RWPE1 (cell line): ENCODE data around the gene APOE.
A peak's percentile ranks its signal among the peaks of the same experiment; 100 is the strongest.
"Not testable (repeated sequence)": the region's sequence is repeated elsewhere in the genome, so short reads cannot be mapped to it uniquely, and the experiment has no call there.

Experiments used
- CTCF ChIA-PET: fragments of 350-600 bp; sonication (Branson Sonifier 250); formaldehyde crosslinking; extraction: SDS; loops from one replicate; lab custom pipeline; 2021; lab: Yijun Ruan, JAX
- POLR2A ChIA-PET: fragments of 400-600 bp; formaldehyde crosslinking; extraction: SDS; loops from one replicate; lab custom pipeline; 2020; ENCODE audit warnings: antibody characterized with exemption; ENCODE audit not compliant: low non-redundant PET; lab: Yijun Ruan, JAX
- DNase-seq: peaks from one replicate; pipeline ENCODE4 v3.0.0; 2012; ENCODE audit warnings: low spot score
- H3K27ac ChIP-seq: fragments of 450-650 bp; 2 replicates; pipeline ENCODE4 v1.5.1; 2017
- CTCF ChIP-seq: fragments of 450-650 bp; conservative IDR thresholded peaks from 2 replicates; pipeline ENCODE4 v1.5.1; 2017; ENCODE audit warnings: low read depth, mild to moderate bottlenecking

The APOE gene

GRCh38 chr19:44883922-44884321, 21.7 kb upstream of the APOE start:
- no peak for DNase-seq
- CTCF ChIA-PET = interaction anchor here (0.7 to 1.0 kb wide), 3 partner anchors 14 to 160 kb away, joined by 3 to 4 read pairs (median 3); no protein-coding TSS in a partner anchor
- POLR2A ChIA-PET = interaction anchor here (0.6 kb wide), 1 partner anchor 85 kb away, joined by 4 read pairs; no protein-coding TSS in a partner anchor
- no peak for TF ChIP-seq CTCF
- H3K27ac ChIP-seq = no peak overlapping the region; the same call in 1 of the 2 replicates

DNA sequence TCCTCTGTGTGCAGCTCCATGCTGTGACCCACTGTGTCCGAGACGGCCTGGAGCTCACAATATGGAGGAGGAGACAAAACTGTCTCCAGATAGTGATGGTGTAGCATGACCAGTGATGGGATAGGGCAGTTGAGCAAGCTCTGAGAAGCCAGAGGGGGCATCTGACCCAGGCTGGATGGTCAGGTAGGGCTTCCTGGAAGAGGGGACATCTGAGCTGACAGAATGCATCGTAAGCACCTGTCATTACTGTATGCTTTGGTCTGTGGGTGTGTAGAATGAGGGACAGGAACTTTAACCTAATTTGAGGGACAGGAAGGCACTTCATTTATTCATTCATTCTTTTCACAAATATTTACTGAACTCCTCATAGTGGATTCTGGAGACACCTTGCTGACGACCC, 21.0 kb upstream of the APOE start:
- TF ChIP-seq CTCF = no peak
- ChIA-PET POLR2A (no interaction called here), CTCF (interaction anchor here (0.9 kb wide), 1 partner anchor 160 kb away, joined by 3 read pairs; no protein-coding TSS in a partner anchor)
- no peak overlapping the region for H3K27ac ChIP-seq
- no peak for DNase-seq

- peak overlapping the region; percentile 12 for H3K27ac ChIP-seq
- ChIA-PET CTCF (no interaction called here), POLR2A (no interaction called here)
- TF ChIP-seq CTCF = no peak
- DNase-seq = no peak
These were observed 19.5 kb upstream of the APOE start for GRCh38 chr19:44886141-44886540.

GRCh38 chr19:44887648-44888047, 17.9 kb upstream of the APOE start:
- H3K27ac ChIP-seq = no peak overlapping the region; the same call in 1 of the 2 replicates
- POLR2A ChIA-PET = no interaction called here
- TF ChIP-seq CTCF = no peak
- no peak for DNase-seq
- CTCF ChIA-PET = no interaction called here

GRCh38 chr19:44888335-44888734, 17.3 kb upstream of the APOE start:
- POLR2A ChIA-PET, CTCF ChIA-PET, H3K27ac ChIP-seq, DNase-seq: not testable (repeated sequence)

DNA sequence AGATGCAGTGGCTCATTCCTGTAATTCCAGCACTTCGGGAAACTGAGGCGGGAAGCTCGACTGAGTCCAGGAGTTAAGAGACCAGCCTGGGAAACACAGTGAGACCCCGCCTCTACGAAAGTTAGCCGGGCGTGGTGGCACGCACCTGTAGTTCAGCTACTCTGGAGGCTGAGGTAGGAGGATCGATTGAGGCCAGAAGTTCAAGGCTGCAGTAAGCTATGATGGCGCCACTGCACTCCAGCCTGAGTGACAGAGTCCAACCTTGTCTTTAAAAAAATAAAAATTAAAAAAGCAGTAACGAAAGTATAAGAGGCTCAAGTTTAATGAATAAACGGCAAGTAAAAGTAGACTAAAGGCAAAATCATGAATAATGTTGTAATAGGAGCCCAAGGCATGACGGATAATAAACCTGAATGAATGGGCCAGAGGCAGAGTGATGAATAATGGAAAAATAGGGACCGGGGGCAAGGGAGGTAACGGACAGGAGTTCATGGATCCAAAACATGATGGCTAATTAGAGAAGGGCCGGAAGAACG, 15.7 kb upstream of the APOE start:
- CTCF ChIA-PET = interaction anchor here (0.6 to 1.2 kb wide), 4 partner anchors 8 to 493 kb away, joined by 3 to 6 read pairs (median 3); no protein-coding TSS in a partner anchor
- H3K27ac ChIP-seq = peak overlapping the region; percentile 93
- no peak for TF ChIP-seq CTCF
- DNase-seq = no peak
- POLR2A ChIA-PET = interaction anchor here (0.5 to 0.7 kb wide), 3 partner anchors 8 to 64 kb away, joined by 3 to 5 read pairs (median 4); no protein-coding TSS in a partner anchor
